Measurements from ENCODE around the gene CFAP47.

DNA sequence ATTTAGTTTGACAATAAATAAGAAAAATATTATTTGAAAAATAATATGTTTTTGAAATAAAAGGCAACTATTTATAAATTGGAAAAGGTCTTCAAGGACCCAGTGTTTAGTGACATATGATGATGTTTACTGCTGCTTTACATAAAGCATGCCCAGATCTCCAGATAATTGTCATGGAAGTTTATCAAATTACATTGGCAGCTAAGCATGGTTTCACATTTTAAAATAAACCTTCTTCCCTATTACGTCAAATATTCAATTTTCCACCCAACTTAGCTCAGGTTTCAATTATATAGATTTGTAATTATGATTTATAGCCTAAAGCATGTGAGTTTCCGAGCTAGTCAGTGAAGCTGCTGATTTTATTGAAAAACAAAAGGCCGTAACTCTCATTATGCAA is 417.2 kb downstream of the CFAP47 start:
- TF ChIP-seq, protein P1, sequence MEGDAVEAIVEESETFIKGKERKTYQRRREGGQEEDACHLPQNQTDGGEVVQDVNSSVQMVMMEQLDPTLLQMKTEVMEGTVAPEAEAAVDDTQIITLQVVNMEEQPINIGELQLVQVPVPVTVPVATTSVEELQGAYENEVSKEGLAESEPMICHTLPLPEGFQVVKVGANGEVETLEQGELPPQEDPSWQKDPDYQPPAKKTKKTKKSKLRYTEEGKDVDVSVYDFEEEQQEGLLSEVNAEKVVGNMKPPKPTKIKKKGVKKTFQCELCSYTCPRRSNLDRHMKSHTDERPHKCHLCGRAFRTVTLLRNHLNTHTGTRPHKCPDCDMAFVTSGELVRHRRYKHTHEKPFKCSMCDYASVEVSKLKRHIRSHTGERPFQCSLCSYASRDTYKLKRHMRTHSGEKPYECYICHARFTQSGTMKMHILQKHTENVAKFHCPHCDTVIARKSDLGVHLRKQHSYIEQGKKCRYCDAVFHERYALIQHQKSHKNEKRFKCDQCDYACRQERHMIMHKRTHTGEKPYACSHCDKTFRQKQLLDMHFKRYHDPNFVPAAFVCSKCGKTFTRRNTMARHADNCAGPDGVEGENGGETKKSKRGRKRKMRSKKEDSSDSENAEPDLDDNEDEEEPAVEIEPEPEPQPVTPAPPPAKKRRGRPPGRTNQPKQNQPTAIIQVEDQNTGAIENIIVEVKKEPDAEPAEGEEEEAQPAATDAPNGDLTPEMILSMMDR (conservative IDR thresholded peaks at IDR 0.05; ENCODE audit: low read length): no peak
- TF ChIP-seq EZH2phosphoT487 (IDR thresholded peaks at IDR 0.05; ENCODE audit: borderline replicate concordance, low read depth, low read length): no peak

Data from OCI-LY7 (cell line).